GM19438 (cell line): ENCODE data around the gene SRP9.
A peak's percentile ranks its signal among the peaks of the same experiment; 100 is the strongest.

ENCODE experiments used
- ATAC-seq: cut with Tn5 transposase; IDR thresholded peaks from one replicate; pipeline ENCODE4 v1.9.1; 2021; ENCODE audit warnings: low read depth; ENCODE audit not compliant: unreplicated experiment

SRP9 gene, protein sequence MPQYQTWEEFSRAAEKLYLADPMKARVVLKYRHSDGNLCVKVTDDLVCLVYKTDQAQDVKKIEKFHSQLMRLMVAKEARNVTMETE

DNA sequence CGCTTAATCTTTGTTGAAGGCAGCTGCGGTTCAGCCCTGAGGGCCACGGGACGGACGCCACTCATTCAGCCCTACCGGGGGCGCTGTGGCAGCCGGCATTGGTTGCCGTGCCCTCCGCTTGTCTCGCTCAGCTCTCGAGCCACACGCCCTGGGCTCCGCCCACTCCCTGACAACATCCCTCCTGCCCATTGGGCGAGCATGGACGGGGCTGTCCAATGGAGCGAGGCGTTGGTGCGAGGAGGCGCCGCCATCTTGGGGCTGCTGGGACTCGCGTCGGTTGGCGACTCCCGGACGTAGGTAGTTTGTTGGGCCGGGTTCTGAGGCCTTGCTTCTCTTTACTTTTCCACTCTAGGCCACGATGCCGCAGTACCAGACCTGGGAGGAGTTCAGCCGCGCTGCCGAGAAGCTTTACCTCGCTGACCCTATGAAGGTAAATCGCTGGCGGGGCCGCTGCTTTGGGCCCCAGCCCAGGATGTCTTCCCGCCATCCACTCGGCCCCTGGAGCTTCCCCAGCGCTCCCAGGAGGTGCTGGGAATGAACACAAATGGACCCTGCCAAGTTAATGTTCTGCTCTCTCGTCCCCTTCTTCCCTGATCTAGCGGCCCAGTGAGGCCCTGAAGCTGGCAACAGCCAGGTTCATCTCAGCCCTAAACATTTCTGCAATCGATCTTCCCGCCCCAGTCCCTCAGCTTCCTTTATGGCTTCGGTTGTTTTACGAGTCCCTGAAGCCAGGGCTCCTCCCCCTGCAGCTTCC lies at the start of gene SRP9:
Gene SRP9 (plus strand): TSS at position 244 of the 754 bp plus-strand sequence. CDS start 115 bp downstream, at position 359.
- peak; percentile 98 for ATAC-seq

DNA sequence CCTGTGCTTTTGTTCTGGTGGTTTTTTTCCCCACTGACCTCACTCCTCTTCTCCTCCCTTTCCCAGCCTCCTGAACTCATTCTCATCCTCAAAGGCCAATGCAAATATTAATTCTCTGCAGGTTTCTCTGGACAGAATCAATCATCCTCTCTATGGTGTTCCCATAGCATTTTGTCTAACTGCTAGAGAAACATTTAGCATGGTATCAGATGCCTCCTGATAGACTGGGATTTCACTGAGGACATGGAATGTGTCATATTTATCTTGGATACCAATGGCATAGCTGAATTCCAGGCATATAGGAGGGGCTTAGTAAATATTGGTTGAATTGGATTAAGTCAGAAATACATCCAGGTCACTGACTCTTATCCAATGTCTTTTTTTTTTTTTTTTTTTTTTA lies 46.1 kb upstream of the SRP9 start:
- ATAC-seq = no peak

DNA sequence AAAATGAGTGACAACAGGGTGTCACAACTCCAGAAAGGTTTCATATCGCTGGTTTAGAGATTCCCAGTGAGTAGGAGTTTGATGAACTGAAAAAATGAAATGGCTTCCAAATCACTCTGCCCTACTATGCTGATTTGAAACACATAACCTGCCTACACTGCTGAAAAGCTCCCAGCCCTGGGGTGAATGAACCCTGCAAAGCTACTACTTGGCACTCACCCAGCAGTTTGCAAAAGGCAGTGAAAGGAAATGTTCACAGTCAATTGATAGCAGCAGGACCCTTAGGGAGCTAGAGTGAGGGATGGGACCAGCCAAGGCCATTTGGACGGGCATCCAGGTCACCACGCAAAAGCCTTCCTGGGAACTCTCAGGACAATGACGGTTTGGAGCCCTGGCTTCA lies 44.4 kb upstream of the SRP9 start:
- no peak for ATAC-seq

DNA sequence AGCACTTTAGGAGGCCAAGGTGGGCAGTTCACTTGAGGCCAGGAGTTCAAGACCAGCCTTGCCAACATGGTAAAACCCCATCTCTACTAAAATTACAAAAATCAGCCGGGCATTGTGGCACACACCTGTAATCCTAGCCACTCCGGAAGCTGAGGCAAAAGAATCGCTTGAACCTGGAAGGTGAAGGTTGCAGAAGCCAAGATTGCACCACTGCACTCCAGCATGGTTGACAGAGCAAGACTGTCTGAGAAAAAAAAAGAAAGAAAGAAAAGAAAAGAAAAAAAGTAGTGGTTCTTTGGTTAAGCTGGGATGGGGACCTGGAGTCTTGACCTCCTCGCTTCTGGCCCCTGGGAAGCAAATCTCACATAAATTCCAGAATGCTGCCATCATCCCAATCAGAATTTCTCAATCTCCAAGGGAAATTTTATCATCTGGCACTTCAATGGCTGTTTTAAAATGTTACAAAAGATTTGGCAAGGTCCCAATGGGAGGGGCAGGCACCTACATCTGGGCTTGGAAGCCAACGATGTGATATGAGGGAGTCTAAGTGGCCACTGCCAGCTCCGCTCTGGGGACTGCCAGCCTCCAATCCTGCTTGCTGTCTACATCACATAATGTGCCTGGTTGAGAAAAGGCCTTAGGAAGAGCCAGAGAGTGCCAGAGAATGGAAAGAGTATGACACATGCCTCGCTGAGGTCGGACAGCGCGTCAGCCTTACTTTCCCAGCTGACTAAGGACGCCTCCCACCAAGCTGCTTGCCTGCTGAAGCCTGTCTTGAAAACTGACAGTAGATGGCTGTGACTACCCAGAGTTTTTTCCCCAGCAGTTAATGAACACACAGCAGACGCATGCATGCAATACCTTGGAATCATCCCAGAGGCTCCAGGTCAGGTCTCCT lies 42.1 kb upstream of the SRP9 start:
- ATAC-seq = no peak

DNA sequence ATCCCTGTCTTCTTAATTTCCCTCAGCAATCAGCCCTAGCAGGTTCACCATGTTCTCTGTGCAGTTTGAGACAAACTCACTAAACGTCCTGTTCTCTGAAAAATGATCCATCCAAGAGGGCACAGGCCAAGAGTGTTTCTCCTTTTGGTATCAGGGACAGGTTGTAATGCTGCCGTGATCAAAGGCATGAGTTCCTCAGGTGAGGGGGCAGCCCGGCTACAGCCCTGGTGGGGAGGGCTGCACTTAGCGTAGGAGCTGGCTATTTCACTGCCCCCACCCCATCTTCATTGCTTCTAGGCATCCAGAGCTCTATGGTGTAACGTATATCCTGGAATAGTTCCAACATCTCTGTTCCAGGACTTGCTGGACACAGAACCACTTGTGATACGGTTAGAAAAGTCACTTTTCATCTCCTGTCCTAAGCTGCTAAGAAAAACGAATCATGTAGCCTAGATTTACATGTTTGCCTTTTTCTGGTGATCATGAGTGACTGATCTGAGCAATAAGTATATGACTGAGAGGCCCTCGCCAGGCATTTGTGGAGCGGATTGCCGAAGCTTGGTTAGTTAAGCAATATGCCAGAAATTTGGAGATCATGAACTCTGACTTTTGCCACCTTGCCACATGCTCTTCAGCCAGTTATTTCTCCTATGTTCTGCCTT lies 41.1 kb upstream of the SRP9 start:
- ATAC-seq = no peak

DNA sequence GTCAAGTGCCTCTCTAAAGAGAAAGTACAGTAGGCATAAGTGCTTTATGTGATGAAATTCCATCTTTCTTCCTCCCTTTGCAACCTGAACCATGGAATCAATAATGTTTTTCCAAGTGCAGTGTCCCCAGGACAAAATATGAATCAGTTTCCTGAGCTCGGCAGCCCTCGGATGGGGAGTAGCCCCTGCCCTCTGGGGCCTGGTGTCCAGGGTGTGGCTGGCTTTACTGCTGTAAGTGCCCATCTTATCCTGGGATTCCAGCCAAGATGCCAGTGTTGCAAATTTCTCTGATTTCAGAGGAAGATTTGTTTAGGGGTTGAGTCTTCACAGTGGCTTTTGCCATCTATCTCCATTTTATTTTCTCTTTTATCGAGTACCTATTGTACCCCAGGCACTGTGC lies 40.5 kb upstream of the SRP9 start:
- no peak for ATAC-seq

DNA sequence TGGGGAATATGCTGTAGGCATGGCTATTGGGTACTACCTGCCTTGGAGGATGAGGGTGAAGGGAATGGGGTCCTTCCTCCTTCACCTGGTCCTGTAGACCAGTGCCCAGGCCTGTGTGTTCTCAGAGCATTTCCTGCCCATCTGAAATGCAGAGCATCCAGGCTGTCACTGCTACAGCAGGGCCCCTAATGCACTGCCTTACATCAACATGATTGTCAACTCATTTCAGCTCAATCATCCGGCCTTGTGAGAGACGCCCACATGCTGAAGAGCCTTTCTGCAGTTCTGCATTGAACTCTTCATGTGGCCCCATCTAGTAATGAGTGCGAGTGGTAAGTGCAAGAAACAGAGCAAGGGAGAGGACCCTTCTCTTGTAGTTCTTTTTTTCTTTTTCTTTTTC lies 39.8 kb upstream of the SRP9 start:
- ATAC-seq = no peak

DNA sequence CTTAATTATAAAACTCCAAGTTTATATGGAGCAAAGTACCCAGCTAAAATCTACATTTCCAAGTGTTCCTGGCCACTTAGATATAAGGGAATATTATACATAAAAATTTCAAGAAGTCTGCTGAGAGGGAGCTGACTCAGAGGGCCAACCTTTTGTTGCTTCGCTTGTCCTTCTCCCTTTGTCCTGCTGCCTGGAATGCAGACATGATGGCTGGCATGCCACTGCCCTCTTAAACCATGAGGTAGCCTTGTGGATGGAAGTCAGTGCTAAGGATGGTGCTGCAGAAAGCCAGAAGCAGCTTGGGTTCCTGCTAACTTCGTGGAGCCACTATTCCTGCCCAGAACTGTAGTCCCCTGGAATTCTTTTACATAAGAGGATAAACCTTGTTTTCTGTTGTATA lies 38.9 kb upstream of the SRP9 start:
- no peak for ATAC-seq

DNA sequence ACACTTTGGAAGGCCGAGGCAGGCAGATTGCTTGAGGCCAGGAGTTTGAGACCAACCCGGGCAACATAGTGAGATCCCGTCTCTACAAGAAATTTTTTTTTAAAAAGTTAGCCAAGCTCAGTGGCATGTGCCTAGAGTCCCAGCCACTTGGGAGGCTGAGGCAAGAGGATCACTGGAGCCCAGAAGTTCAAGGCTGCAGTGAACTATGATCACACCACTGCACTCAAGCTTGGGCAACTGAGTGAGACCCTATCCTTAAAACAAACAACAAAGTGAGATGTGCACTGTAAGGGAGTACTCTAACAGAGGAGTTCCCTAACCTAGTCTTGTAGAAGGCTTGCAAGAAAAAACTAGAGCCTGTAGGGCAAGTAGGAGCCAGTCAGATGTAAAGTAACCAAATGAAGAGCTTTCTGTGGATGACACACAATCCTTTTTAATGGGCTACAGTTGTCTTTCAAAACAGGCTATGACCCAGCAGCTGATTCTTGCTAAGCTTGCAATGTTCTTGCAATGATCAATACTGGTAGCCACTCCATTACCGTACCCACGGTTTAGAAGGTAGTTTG lies 38.0 kb upstream of the SRP9 start:
- no peak for ATAC-seq

DNA sequence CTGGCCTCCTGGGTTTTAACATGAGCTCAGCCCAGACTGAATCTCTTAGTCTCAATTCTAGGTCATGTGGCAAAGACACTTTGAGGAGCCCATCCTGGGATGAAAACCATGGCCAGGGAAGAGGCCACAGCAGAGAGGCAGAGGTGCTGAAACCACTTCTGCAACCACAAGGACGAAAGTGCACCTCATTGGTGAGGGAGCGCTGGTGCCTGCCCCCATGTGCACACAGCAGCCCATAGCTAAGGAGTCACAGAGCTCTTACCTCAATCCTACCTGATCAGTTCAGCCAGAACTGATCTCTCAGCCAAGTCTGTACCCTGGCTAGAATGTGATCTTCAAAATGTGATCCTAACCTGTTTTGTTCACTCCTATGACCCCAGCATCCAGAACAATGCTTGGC lies 32.9 kb upstream of the SRP9 start:
- ATAC-seq = no peak

DNA sequence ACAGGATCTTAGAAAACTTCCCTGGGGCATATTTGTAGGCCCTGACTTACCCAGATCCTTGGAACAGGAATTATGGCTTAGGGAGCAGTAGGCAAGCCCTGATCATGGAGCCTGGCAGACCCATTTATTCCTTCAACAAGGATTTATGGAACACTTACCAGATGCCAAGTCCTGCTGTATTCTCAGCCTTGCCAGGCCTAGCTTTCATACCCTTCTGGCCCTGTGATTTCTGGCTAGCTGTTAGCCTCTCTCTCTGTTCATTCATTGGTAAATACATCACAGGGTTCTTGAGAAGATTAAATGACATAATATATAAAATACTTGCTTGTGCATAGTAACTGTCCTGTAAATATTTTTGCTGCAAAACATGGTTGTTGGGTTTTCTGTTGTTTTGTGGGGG lies 32.4 kb upstream of the SRP9 start:
- no peak for ATAC-seq

DNA sequence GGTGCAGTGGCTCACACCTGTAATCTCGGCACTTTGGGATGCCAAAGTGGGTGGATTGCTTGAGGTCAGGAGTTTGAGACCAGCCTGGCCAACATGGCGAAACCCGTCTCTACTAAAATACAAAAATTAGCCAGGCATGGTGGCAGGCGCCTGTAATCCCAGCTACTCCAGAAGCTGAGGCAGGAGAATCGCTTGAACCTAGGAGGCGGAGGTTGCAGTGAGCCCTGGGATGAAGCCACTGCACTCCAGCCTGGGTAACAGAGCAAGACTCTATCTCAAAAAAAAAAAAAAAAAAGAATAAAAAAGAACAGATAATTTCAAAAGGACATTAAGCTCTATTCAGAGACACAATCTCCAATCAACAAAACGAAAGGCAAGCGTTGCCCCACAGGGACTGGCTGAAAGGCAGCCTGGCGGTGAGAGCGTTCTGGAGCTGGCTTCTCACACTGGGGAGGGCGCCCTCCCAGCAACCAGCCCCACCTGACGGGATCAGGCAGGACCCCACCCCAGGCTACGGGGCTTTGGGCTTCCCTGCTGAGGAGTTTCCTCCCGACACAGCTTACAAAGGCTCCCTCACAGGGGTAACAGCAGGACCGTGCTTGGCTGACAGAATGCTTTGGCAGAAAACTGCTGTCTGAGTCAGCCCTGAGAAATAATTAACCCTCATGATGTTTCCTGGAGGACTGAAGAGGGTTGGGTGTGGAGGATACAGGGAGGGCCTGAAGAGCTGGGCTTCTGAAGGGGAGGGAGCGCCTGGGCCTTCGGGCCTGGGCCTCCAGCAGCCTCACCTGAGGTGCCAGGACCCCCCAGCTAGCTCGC lies 31.1 kb upstream of the SRP9 start:
- ATAC-seq = peak; percentile 75

DNA sequence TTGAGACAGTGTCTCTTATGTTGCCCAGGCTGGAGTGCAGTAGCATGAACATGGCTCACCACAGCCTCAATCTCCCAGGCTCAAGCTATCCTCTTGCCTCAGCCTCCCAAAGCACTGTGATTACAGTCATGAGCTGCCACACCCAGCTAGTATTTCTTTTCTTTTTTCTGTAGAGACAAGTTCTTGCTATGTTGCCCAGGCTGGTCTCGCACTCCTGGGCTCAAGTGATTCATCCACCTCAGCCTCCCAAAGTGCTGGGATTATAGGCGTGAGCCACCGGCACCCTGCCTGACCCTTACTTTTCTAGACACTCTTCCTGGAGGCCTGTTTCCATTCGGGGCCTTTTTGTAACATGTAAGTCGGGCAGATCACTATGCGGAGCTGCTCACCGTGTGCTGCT lies 30.1 kb upstream of the SRP9 start:
- ATAC-seq = no peak

DNA sequence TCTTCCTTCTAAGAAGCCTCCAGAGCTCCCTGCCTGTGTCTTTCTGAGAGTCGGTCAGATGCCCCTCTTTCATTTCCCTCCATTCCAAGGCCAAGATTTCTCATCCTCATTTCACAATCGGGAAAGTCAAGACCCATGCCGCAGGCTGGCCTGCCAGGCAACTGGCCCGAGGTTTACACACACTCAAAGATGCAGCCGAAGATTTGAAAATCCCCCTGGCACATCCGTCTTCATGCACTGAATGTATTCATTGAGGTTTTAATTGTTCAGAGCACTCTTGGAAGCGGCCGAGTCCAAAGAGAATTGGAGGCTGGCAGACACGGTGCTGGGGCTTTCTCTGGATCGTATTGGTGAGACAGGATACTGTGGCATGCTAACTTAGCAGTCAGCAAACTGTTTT lies 29.1 kb upstream of the SRP9 start:
- ATAC-seq = no peak

DNA sequence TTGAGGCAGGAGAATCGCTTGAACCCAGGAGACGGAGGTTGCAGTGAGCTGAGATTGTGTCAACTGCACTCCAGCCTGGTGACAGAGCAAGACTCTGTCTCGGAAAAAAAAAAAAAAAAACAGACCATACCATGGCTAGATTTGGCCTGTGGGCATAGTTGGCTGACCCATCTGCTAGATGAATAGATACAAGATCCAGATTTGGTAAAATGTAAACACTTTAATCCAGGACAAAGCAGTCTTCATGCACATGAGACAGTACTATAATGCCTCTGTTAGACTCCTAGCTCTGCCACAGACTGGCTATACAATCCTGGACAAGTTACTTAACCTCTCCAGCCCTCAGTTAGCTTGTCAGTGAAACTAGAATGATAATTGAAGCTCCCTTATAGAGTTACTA lies 27.9 kb upstream of the SRP9 start:
- no peak for ATAC-seq

DNA sequence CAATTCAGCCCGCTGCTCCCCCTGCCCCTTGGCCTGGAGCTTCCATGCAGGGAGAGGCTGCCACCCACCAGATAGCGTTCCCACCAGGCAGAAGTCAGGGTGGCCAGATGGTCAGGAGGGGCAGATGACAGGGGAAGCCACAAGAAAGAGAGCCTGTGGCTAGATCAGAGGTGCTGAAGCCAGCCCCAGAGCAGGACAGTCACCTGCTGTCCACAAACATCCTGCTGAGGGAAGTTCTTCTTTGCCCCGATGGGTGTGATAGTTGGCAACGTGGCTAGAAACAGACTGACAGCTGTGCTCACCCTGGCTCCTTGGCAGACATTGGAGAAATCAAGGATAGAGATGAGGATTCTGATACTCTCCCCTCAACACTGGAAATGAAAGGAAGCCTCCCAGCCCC lies 27.2 kb upstream of the SRP9 start:
- no peak for ATAC-seq

DNA sequence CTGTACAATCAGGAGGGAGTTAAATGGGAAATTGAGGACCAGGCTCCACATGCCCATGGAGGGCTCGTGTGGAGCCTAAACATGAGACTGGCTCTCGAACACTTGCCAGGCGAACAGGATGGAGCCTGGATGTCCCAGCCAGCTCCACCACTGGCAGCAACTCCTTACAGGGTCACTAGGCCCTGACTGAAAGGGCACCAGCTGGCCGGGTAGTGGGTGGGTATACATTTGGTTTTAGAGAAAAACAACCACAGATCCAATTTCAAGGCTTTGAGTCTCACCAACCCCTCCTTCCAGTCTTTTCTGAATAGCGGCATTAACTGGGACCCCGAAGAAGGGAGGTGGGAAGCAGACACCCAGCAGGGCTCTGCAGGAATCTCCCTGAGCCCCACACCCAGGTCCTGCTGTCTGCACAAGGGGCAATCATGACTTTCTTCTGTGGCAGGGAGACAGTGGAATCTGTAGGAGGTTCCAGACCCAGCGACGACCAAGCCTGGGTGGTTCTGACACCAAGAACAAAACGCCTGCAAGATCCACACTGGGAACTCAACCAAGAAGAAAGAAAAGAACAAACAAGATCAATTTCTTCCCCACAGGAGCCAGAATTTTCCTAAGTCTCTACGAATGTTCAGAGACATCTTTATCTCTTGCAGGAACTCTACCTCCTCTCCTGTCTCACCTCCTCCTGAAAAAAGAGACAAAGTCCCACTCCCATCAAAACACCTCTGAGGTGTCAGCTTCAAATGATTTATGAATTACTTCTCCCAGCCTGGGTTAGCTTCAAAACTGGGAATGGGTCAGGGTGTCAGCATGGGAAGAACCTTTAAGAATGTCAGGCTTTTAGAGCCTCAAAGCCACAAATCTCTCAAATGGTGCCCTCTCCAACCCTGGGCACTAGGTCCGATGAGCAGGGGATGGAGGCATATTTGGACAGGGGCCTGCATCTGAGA lies 26.5 kb upstream of the SRP9 start:
- no peak for ATAC-seq

DNA sequence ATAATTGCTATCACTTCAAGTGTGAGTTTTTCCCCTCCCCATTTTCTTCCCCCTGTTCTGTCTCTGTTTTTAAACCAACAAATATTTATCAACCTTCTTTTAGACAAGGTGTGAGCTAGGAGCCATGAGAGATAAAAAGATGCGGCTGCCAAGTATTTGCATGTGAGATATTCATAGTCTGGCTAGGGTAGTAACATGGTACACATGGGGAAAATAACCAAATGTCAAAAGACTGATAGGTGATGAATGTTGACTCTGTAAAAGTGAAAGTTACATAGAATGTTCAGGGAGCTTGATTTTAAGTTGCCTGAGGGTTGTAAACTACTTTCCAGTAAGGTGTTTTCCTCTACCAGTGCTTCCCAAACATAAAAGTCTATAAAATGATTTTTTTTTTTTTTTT lies 25.4 kb upstream of the SRP9 start:
- ATAC-seq = no peak
